GM23248 (cell line): ENCODE data around the gene HOXB8.

Source experiments
- EZH2 ChIP-seq: fragments of 200-600 bp; sonication (generic); IDR thresholded peaks from 2 replicates; pipeline ENCODE4 v1.6.1; 2018; ENCODE audit warnings: antibody characterized with exemption, mild to moderate bottlenecking; ENCODE audit not compliant: insufficient read depth, poor library complexity, severe bottlenecking
- EZH2phosphoT487 ChIP-seq: fragments of 200-600 bp; sonication (generic); IDR thresholded peaks from 2 replicates; pipeline ENCODE4 v1.6.1; 2018; ENCODE audit warnings: antibody characterized with exemption, moderate library complexity, mild to moderate bottlenecking, low read depth; ENCODE audit not compliant: insufficient read depth

DNA sequence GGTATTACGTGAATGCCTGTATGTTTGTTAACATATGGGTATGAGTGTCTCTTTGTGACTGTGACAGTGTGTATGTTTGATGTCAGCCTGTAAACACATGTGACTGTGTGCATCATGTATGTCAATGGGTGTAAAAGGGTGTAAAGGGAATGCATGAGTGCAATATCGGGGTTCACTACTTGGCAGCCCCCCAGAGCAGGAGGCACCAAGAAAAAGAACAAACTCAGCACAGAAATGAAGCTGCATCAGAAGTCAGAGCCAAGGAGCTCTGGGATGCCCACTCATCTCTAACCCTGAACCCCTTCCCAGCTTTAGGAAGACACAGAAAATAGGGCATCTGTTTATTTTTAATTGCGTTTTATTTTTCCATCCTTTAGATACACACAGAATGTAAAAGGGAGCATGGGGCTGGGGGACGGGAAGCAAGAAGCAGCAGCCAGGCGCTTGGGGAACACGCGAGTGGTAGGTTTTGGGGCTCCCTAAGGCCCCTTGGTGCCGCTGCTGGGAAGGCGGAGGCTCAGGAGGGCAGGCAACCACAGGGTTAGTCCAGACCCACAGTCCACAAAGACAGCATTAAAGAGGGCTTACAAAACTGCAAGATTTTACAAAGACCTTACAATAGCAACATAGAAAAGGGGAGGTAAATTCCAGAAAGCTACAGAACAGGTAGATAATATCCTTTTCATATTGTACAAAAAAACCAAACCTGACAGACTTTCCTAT, 8.0 kb downstream of the HOXB8 start:
- TF ChIP-seq EZH2phosphoT487 (no peak), EZH2 (no peak)
